Hepatocyte (in vitro differentiated cells): ENCODE measurements around the gene MLIP.

ENCODE experiments used
- EZH2phosphoT487 ChIP-seq: fragments of 200-600 bp; sonication (generic); IDR thresholded peaks from one replicate; pipeline ENCODE4 v1.6.1; 2018; ENCODE audit warnings: antibody characterized with exemption, mild to moderate bottlenecking, low read depth, moderate library complexity; ENCODE audit not compliant: unreplicated experiment, severe bottlenecking
- TF ChIP-seq, protein P1 (sequence below): fragments of 200-600 bp; sonication (generic); IDR thresholded peaks from 2 replicates; pipeline ENCODE4 v1.5.1; 2016; ENCODE audit warnings: antibody characterized with exemption, mild to moderate bottlenecking; ENCODE audit not compliant: poor library complexity

GRCh38 chr6:54156650-54157250, 45.5 kb downstream of the MLIP start:
- TF ChIP-seq, protein P1, sequence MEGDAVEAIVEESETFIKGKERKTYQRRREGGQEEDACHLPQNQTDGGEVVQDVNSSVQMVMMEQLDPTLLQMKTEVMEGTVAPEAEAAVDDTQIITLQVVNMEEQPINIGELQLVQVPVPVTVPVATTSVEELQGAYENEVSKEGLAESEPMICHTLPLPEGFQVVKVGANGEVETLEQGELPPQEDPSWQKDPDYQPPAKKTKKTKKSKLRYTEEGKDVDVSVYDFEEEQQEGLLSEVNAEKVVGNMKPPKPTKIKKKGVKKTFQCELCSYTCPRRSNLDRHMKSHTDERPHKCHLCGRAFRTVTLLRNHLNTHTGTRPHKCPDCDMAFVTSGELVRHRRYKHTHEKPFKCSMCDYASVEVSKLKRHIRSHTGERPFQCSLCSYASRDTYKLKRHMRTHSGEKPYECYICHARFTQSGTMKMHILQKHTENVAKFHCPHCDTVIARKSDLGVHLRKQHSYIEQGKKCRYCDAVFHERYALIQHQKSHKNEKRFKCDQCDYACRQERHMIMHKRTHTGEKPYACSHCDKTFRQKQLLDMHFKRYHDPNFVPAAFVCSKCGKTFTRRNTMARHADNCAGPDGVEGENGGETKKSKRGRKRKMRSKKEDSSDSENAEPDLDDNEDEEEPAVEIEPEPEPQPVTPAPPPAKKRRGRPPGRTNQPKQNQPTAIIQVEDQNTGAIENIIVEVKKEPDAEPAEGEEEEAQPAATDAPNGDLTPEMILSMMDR, result no peak
- no peak for TF ChIP-seq EZH2phosphoT487
